GF-D8 (cell line): ENCODE data around the gene EGFL8.

Experiments used
- DNase-seq: peaks from one replicate; lab custom pipeline; 2025; lab: John Stamatoyannopoulos, UW

The EGFL8 gene

GRCh38 chr6:32146687-32147086 lies 17.7 kb upstream of the EGFL8 start:
- DNase-seq, result no peak

- DNase-seq, result no peak
Observed at GRCh38 chr6:32147401-32148132, 16.8 kb upstream of the EGFL8 start.

GRCh38 chr6:32148289-32149091 lies 15.9 kb upstream of the EGFL8 start:
- DNase-seq, result no peak

- DNase-seq, result no peak
Observed at GRCh38 chr6:32149092-32149755, 15.2 kb upstream of the EGFL8 start.

GRCh38 chr6:32149932-32150870 lies 14.2 kb upstream of the EGFL8 start:
- no peak for DNase-seq

GRCh38 chr6:32151181-32151862 lies 13.1 kb upstream of the EGFL8 start:
- DNase-seq, result no peak

GRCh38 chr6:32151863-32152768 lies 12.3 kb upstream of the EGFL8 start, which contains the start of gene PRRT1:
TSS of gene PRRT1 (minus strand) at chr6:32151939. CDS start at chr6:32151827, 112 bp downstream.
- DNase-seq, result no peak

GRCh38 chr6:32152769-32153563 lies 11.4 kb upstream of the EGFL8 start:
- DNase-seq, result no peak

- DNase-seq, result peak; percentile 38
Observed at GRCh38 chr6:32153564-32154513, 10.6 kb upstream of the EGFL8 start, which contains the start of gene PPT2. TSS of gene PPT2 (plus strand) at chr6:32154141. CDS start at chr6:32154595, 454 bp downstream.

GRCh38 chr6:32154514-32155161 lies 9.8 kb upstream of the EGFL8 start:
- peak; percentile 29 for DNase-seq

GRCh38 chr6:32156891-32157290 lies 7.5 kb upstream of the EGFL8 start:
- DNase-seq, result no peak

GRCh38 chr6:32158052-32158451 lies 6.3 kb upstream of the EGFL8 start:
- DNase-seq, result no peak

- no peak for DNase-seq
Observed at GRCh38 chr6:32163559-32164258, 686 bp upstream of the EGFL8 start.

- no peak for DNase-seq
Observed at GRCh38 chr6:32166411-32167061, 2.1 kb downstream of the EGFL8 start.

- no peak for DNase-seq
Observed at GRCh38 chr6:32167154-32167760, 2.9 kb downstream of the EGFL8 start.
